Measurements from ENCODE around the gene GCSH.

The GCSH gene

DNA sequence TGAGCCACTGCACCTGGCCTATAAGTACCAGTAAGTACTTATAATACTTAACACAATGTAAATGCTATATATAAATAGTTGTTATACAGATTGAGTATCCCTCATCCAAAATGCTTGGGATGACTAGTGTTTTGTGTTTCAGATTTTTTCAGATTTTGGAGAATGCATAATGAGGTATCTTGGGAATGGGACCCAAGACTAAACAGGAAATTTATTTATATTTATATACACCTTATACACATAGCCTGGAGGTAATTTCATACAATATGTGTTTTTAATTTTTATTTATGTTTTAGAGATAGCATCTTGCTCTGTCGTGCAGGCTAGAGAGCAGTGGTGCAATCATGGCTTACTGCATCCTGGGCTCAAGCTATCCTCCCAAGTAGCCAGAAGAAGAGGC lies 9.8 kb upstream of the GCSH start:
- DNase-seq (ENCODE audit: low read depth in 2 of 3, low spot score in 2 of 3), result no peak

GRCh38 chr16:81101702-81102101 lies 5.5 kb upstream of the GCSH start:
- DNase-seq (ENCODE audit: low read depth in 2 of 3, low spot score in 2 of 3), result no peak

- no peak for DNase-seq (ENCODE audit: low read depth in 2 of 3, low spot score in 2 of 3)
Observed at GRCh38 chr16:81099958-81100357, 3.8 kb upstream of the GCSH start.

DNA sequence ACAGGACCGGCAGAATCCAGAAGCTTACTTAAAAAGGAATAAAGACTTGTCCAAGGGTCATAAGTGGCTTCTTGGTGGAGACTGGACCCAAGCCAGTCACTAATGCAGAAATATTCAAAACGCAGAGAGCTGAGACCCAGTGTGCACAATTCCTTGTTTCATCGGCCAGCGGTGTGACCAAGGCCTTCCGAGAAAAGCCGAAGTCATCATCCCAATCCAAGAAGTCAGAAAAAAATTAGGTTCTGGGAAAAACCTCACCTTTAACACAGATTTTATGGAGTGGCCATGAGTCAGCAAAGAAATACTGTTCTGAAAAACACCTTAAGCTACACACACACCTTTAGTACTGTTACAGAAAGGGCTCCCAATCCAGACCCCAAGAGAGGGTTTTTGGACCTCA lies 1.0 kb upstream of the GCSH start:
- DNase-seq (ENCODE audit: low read depth in 2 of 3, low spot score in 2 of 3), result no peak

GRCh38 chr16:81096715-81097208 lies 567 bp upstream of the GCSH start:
- no peak for DNase-seq (ENCODE audit: low read depth in 2 of 3, low spot score in 2 of 3)

- DNase-seq (ENCODE audit: low read depth in 2 of 3, low spot score in 2 of 3), result no peak
Observed at GRCh38 chr16:81095653-81095952, 592 bp downstream of the GCSH start.

DNA sequence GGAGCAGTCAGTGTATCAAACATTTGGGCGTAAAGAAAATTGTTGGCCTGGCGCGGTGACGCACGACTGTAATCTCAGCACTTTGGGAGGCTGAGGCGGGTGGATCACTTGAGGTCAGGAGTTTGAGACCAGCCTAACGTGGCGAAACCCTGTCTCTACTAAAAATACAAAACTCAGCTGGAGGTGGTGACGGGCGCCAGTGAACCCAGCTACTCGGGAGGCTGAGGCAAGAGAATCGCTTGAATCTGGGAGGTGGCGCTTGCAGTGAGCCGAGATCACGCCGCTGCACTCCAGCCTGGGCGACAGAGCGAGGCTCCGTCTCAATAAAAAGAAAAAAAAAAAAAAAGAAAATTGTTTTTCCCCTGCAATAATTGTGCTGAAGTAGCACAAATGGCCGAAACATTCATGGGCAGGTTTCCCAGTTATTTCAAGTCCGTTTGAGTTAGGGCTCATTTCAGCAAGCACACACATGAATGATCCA lies 1.4 kb downstream of the GCSH start:
- no peak for DNase-seq (ENCODE audit: low read depth in 2 of 3, low spot score in 2 of 3)

DNA sequence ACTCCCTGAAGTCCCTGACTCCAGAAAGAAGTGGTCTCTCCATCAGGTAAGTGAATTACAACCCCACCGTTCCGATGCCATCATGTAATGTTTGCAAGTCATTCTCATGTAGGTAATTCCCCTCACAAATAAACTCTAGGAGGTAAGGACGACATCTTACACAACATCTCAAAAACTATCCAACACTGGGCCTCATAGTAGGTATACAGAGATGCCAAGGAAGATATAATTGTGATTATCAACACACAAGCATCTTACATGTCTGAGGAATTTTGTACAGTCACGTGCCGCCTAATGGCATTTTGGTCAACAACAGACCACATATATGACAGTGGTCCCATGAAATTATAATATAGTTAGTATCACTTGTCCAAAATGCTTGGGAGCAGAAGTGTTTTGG lies 7.4 kb downstream of the GCSH start:
- no peak for DNase-seq (ENCODE audit: low read depth in 2 of 3, low spot score in 2 of 3)

DNA sequence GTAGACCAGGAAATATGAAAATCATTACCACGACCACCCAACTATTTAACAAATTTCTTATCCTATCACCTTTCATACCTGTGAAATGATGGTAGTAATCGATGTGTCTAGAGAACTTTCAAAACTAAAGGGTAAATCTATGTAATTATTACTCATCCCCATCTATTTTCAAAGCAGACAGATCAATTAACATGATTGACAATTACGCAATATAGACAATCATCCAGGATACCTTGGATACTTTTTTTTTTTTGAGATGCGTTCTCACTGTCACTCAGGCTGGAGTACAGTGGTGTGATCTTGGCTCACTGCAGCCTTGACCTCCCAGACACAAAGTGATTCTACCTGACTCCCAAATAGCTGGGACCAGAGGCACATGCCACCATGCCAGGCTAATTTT lies 15.2 kb downstream of the GCSH start:
- DNase-seq (ENCODE audit: low read depth in 2 of 3, low spot score in 2 of 3), result no peak

DNA sequence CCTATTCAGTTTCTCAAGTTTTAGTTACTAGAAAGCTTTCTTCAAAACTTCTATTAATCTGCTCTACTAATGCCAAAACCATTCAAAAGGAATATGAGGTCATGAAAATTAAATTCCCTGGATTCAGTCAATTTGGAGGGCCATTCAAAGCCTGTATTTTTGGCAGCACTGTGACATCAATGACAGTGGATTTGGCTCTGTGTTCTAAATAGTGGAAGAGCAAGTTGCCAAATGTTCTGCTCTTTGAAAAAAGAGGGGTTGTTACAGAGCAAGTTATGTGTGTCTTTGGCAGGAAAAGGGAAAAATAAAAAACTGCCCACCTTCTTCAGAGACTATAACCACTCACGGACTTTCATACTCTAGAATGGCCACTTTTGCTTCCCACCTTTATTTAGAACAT lies 16.0 kb downstream of the GCSH start:
- no peak for DNase-seq (ENCODE audit: low read depth in 2 of 3, low spot score in 2 of 3)

GRCh38 chr16:81077076-81077940 lies 18.9 kb downstream of the GCSH start, which contains the start of gene C16orf46:
Gene C16orf46, minus strand, starts transcription at chr16:81077238. Its CDS starts 13,283 bp downstream, at chr16:81063955.
- peak; percentile 95 to 98 (median 96) for DNase-seq (ENCODE audit: low read depth in 2 of 3, low spot score in 2 of 3)

DNA sequence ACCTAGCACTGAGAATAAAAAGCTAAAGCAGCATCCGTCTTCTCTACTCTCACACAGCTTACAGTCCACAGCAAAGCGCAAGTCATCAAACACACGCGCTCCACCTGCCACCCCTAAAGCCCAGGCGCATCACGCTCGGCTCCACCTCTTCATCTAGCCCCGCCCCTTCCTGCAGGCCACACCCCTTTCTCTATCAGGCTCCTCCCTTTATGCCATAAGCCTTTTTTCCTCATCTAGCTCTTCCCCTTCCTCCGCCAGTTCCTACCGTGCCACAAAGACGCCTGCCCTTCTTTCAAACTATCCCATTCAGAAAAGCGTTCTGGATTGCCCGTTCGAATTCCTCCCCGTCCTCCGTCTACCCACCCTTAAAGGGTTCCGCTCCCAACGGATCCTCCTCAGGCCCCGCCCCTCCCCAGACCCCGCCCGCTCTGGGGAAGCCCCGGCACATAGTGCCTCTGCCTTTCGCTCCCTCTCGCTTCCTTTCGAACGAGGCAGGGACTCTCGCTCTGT lies 19.6 kb downstream of the GCSH start:
- peak; percentile 68 to 93 (median 91) for DNase-seq (ENCODE audit: low read depth in 2 of 3, low spot score in 2 of 3)

DNA sequence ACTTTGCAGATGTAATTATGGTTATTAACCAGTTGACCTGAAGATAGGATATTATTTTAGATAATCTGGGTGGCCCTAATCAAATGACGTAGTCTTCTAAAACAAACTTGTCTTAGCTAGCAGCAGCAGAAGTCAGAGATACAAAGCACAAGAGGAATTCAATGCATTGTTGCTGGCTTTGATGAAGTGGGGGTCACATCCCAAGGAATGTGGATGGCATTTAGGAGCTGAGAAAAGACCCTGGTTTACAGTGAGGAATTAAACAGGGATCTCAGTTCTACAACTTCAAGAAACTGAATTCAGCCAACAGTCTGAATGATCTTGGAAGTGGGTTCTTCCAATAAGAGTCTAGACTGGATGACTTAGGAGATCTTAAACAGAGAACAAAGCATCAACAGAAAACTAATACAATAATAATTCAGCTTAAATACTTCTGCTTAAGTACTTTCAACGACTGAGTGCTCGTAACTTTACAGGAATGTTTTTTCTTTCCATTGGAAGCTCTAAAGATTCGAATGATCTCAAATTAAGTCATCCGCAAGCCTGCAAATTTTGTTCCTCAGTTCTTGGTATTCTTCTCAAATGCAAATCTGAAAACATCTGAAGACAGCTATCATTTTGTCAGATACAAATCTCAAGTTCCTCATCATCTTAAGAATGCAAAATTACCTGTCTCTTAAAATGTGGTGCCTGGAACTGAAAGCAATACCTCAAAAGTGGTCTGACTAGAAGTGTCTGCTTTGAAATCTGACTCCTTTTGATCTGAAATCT lies 22.4 kb downstream of the GCSH start:
- DNase-seq (ENCODE audit: low read depth in 2 of 3, low spot score in 2 of 3), result no peak

- DNase-seq (ENCODE audit: low read depth in 2 of 3, low spot score in 2 of 3), result no peak
Observed at GRCh38 chr16:81071805-81072204, 24.4 kb downstream of the GCSH start.

- DNase-seq (ENCODE audit: low read depth in 2 of 3, low spot score in 2 of 3), result no peak
Observed at GRCh38 chr16:81070979-81071378, 25.2 kb downstream of the GCSH start.

GRCh38 chr16:81069063-81069462 lies 27.1 kb downstream of the GCSH start:
- no peak for DNase-seq (ENCODE audit: low read depth in 2 of 3, low spot score in 2 of 3)

GRCh38 chr16:81067166-81067565 lies 29.0 kb downstream of the GCSH start:
- no peak for DNase-seq (ENCODE audit: low read depth in 2 of 3, low spot score in 2 of 3)

GRCh38 chr16:81066681-81067080 lies 29.5 kb downstream of the GCSH start:
- DNase-seq (ENCODE audit: low read depth in 2 of 3, low spot score in 2 of 3), result no peak

- DNase-seq (ENCODE audit: low read depth in 2 of 3, low spot score in 2 of 3), result no peak
Observed at GRCh38 chr16:81061871-81062608, 34.2 kb downstream of the GCSH start.

GRCh38 chr16:81061307-81061640 lies 34.9 kb downstream of the GCSH start:
- DNase-seq (ENCODE audit: low read depth in 2 of 3, low spot score in 2 of 3), result no peak

DNA sequence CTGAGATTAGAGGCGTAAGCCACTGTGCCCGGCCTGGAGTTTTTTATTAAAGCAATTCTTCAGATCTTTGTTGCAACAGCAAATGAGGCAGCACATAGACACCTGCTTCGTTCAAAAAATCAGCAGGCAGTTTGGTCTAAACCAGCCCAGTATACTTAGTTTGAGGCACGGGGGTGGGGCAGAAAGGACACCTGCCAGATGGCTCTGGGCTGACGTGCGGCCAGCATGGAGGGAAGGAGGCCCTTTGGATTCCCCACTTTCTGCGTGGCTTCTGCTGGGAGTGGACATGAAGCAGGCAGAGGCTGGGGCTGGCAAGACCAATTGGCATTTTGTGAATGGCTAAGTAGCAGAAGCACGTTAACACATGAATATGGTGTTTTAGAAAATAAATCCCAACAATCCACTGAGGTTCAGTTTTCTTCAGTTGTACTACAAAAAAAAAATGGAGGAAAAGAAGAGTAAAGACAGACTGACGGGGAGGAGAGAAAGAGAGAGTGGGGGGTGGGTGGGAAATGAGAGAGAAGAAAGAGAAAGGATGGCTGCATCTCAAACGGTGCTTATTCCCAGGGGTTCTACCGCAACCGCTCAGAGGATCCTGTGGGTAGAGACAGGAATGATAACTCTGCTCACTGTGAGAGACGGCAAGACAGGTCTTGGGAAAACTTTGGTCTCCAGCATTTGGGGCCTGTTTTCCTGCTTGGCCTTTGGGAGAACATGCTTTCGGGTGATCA lies 35.5 kb downstream of the GCSH start:
- DNase-seq (ENCODE audit: low read depth in 2 of 3, low spot score in 2 of 3), result no peak

All from activated CD8-positive, alpha-beta memory T cell treated with anti-CD3 and anti-CD28 coated beads for 48 hours (primary cell).